Stomach (tissue), 4 donors: ENCODE results near the gene DOCK1.

Experiments used
- CTCF ChIP-seq, 7 experiments: fragments of 450-650 bp in 4 of 7; fragments of 200-600 bp in 3 of 7; sonication (generic) in 3 of 7; IDR thresholded peaks; one replicate each; pipeline ENCODE4 v1.5.1; 2016 to 2019; ENCODE audit warnings: antibody characterized with exemption in 7 of 7, control low read depth in 2 of 7, mild to moderate bottlenecking in 1 of 7
- EP300 ChIP-seq: sonication (generic); formaldehyde crosslinking; IDR thresholded peaks from one replicate; pipeline ENCODE4 v1.6.1; 2017; ENCODE audit warnings: antibody characterized with exemption
- POLR2A ChIP-seq, 4 donors: fragments of 450-650 bp; IDR thresholded peaks; one replicate each; pipeline ENCODE4 v1.6.1; 2016; ENCODE audit warnings: antibody characterized with exemption in 4 of 4, control low read depth in 2 of 4, mild to moderate bottlenecking in 1 of 4, moderate library complexity in 1 of 4
- POLR2AphosphoS5 ChIP-seq, 3 donors: sonication (generic); formaldehyde crosslinking; IDR thresholded peaks; one replicate each; pipeline ENCODE4 v1.6.1; 2016; ENCODE audit warnings: antibody characterized with exemption in 3 of 3

- TF ChIP-seq POLR2A (IDR thresholded peaks at IDR 0.05) (no peak), POLR2AphosphoS5 (IDR thresholded peaks at IDR 0.05) (no peak), EP300 (no peak), CTCF (IDR thresholded peaks at IDR 0.05) (no peak)
These were observed 189.8 kb downstream of the DOCK1 start for GRCh38 chr10:127094984-127095383.
